ENCODE results near the gene PGBD5. TPM values are rescaled to one million over a fixed set of nuclear protein-coding genes. Genes with fewer than 3 reads are reported as not detected.

Gene PGBD5
- polyA plus RNA-seq, 1 of the 3 experiments (the other 2 are of a cell fraction) = 0.15 TPM

GRCh38 chr1:230322421-230322756 lies 103.7 kb downstream of the PGBD5 start:
- H3K79me2 ChIP-seq (ENCODE audit: insufficient read depth) = no peaks in the 10 kb centered on the region
- ChIA-PET CTCF (no interaction called here), POLR2A (no interaction called here)
- H3K4me1 ChIP-seq (ENCODE audit: control insufficient read depth in 1 of 2, insufficient read depth in 2 of 2, low read depth in 1 of 2, low read length in 1 of 2) = peaks cover 0 to 9% of the 10 kb centered on the region in 2 experiments; a peak in 1 of 4 replicates
- TF ChIP-seq TEAD4 (IDR thresholded peaks at IDR 0.05; ENCODE audit: borderline replicate concordance, insufficient read depth) (no peak), NRF1 (IDR thresholded peaks at IDR 0.05; ENCODE audit: low read depth, low read length) (no peak), GABPA (IDR thresholded peaks at IDR 0.05; ENCODE audit: low read depth) (no peak), SIN3A (IDR thresholded peaks at IDR 0.05; ENCODE audit: borderline replicate concordance, low read depth, low read length) (no peak), USF2 (IDR thresholded peaks at IDR 0.05; ENCODE audit: borderline replicate concordance, low read depth, low read length) (no peak)
- H3K4me3 ChIP-seq (ENCODE audit: low read depth in 2 of 2, low read length in 1 of 2) = no peak overlapping the region
- no peak overlapping the region for H3K27ac ChIP-seq (ENCODE audit: low read depth in 2 of 2, low read length in 1 of 2)
- no peak overlapping the region for H2AFZ ChIP-seq (ENCODE audit: low read depth)
- H3K9me3 ChIP-seq = no peaks in the 10 kb centered on the region
- no peaks in the 10 kb centered on the region for H3K27me3 ChIP-seq (ENCODE audit: insufficient read depth)
- H3K9ac ChIP-seq = no peak overlapping the region
- H3K4me2 ChIP-seq = no peak overlapping the region
- H3F3A ChIP-seq (replicated peaks; ENCODE audit: insufficient read depth) = no peaks in the 10 kb centered on the region
- no peak for DNase-seq
- WGBS (ENCODE audit: low lambda C conversion rate) = 66% methylated on average over 13 of the region's 15 CpGs
- H3K9me2 ChIP-seq = no peaks in the 10 kb centered on the region
- no peaks in the 10 kb centered on the region for H4K20me1 ChIP-seq (ENCODE audit: insufficient read depth)
- H3K36me3 ChIP-seq (replicated peaks in 1 of 2; ENCODE audit: control insufficient read depth in 1 of 2, insufficient read depth in 2 of 2, low read length in 1 of 2) = no peaks in the 10 kb centered on the region

DNA sequence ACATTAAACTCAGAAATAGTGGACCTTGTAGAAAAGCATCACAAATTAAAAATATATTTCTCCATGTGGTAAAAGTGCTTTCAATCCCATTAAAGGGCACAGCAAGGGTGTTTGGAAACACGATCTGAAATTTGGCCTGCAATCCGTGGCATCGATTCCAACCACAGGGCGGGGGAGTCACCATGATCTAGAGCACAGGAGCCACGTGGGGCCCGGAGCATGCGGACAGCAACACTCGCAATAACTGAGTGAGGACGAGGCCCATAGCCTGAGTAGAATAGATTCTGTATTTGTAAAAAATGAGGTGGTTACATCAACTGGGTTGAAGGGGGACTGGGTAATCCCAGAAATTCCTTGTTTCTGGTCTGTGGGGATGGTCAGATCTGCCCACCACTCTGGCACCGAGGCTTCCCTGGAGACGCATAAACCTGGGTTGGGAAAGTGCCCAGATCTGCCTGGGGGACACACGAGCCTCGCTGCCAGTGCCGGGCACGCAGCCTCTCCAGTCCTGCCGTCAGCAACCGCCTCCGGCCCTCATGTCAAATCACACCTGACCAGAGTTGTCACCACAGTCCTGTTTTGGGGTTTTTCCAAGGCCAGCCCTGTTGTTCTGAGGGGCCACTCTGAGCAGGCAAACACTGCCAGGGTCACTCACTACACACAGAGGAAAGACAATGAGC lies 104.3 kb downstream of the PGBD5 start:
- no peaks in the 10 kb centered on the region for H3K36me3 ChIP-seq (replicated peaks in 1 of 2; ENCODE audit: control insufficient read depth in 1 of 2, insufficient read depth in 2 of 2, low read length in 1 of 2)
- H3K4me1 ChIP-seq (ENCODE audit: control insufficient read depth in 1 of 2, insufficient read depth in 2 of 2, low read depth in 1 of 2, low read length in 1 of 2) = peaks cover 0 to 9% of the 10 kb centered on the region in 2 experiments; a peak in 1 of 4 replicates
- H3K9me2 ChIP-seq = no peaks in the 10 kb centered on the region
- POLR2A ChIA-PET = no interaction called here
- no peak overlapping the region for H3K4me2 ChIP-seq
- H3K9ac ChIP-seq = no peak overlapping the region
- no peaks in the 10 kb centered on the region for H3K79me2 ChIP-seq (ENCODE audit: insufficient read depth)
- H3K9me3 ChIP-seq = no peaks in the 10 kb centered on the region
- H3K27me3 ChIP-seq (ENCODE audit: insufficient read depth) = no peaks in the 10 kb centered on the region
- 59% methylated on average over 18 of the region's 18 CpGs for WGBS (ENCODE audit: low lambda C conversion rate)
- CTCF ChIA-PET = no interaction called here
- no peak overlapping the region for H3K27ac ChIP-seq (ENCODE audit: low read depth in 2 of 2, low read length in 1 of 2)
- TF ChIP-seq NRF1 (IDR thresholded peaks at IDR 0.05; ENCODE audit: low read depth, low read length) (no peak), USF2 (IDR thresholded peaks at IDR 0.05; ENCODE audit: borderline replicate concordance, low read depth, low read length) (no peak), GATA2 (CRISPR knock-in tag; IDR thresholded peaks at IDR 0.05) (no peak)
- H3F3A ChIP-seq (replicated peaks; ENCODE audit: insufficient read depth) = no peaks in the 10 kb centered on the region
- no peak for DNase-seq
- no peak overlapping the region for H3K4me3 ChIP-seq (ENCODE audit: low read depth in 2 of 2, low read length in 1 of 2)
- H4K20me1 ChIP-seq (ENCODE audit: insufficient read depth) = no peaks in the 10 kb centered on the region
- no peak overlapping the region for H2AFZ ChIP-seq (ENCODE audit: low read depth)

DNA sequence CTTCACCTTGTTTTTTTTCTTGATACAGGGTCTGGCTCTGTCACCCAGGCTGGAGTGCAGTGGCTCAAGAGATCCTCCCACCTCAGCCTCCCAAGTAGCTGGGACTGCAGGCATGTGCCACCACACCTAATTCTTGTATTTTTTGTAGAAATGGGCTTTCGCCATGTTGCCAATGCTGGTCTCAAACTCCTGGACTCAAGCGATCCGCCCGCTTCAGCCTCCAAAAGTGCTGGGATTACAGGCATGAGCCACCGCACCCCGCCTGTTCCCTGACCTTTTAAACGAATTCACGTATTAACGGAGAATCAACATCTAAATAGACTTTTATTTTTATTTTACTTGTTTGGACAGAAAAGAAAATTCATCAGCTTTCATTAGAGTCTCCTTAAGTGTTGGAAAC lies 104.8 kb downstream of the PGBD5 start:
- Histone ChIP-seq H3K4me1 (ENCODE audit: control insufficient read depth in 1 of 2, insufficient read depth in 2 of 2, low read depth in 1 of 2, low read length in 1 of 2) (peaks cover 0 to 9% of the 10 kb centered on the region in 2 experiments; a peak in 1 of 4 replicates), H3K9me2 (no peaks in the 10 kb centered on the region), H3K79me2 (ENCODE audit: insufficient read depth) (no peaks in the 10 kb centered on the region), H2AFZ (ENCODE audit: low read depth) (no peak overlapping the region), H3K36me3 (replicated peaks in 1 of 2; ENCODE audit: control insufficient read depth in 1 of 2, insufficient read depth in 2 of 2, low read length in 1 of 2) (no peaks in the 10 kb centered on the region), H3K9ac (no peak overlapping the region), H3K9me3 (no peaks in the 10 kb centered on the region), H3K27ac (ENCODE audit: low read depth in 2 of 2, low read length in 1 of 2) (no peak overlapping the region), H4K20me1 (ENCODE audit: insufficient read depth) (no peaks in the 10 kb centered on the region), H3K4me3 (ENCODE audit: low read depth in 2 of 2, low read length in 1 of 2) (no peak overlapping the region), H3F3A (replicated peaks; ENCODE audit: insufficient read depth) (no peaks in the 10 kb centered on the region), H3K27me3 (ENCODE audit: insufficient read depth) (no peaks in the 10 kb centered on the region), H3K4me2 (no peak overlapping the region)
- POLR2A ChIA-PET = no interaction called here
- DNase-seq = no peak
- 87% methylated on average over 9 of the region's 9 CpGs for WGBS (ENCODE audit: low lambda C conversion rate)
- CTCF ChIA-PET = no interaction called here
- TF ChIP-seq, protein P1, sequence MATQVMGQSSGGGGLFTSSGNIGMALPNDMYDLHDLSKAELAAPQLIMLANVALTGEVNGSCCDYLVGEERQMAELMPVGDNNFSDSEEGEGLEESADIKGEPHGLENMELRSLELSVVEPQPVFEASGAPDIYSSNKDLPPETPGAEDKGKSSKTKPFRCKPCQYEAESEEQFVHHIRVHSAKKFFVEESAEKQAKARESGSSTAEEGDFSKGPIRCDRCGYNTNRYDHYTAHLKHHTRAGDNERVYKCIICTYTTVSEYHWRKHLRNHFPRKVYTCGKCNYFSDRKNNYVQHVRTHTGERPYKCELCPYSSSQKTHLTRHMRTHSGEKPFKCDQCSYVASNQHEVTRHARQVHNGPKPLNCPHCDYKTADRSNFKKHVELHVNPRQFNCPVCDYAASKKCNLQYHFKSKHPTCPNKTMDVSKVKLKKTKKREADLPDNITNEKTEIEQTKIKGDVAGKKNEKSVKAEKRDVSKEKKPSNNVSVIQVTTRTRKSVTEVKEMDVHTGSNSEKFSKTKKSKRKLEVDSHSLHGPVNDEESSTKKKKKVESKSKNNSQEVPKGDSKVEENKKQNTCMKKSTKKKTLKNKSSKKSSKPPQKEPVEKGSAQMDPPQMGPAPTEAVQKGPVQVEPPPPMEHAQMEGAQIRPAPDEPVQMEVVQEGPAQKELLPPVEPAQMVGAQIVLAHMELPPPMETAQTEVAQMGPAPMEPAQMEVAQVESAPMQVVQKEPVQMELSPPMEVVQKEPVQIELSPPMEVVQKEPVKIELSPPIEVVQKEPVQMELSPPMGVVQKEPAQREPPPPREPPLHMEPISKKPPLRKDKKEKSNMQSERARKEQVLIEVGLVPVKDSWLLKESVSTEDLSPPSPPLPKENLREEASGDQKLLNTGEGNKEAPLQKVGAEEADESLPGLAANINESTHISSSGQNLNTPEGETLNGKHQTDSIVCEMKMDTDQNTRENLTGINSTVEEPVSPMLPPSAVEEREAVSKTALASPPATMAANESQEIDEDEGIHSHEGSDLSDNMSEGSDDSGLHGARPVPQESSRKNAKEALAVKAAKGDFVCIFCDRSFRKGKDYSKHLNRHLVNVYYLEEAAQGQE (IDR thresholded peaks at IDR 0.05; ENCODE audit: low read depth, low read length) = no peak
- TF ChIP-seq YY1 (IDR thresholded peaks at IDR 0.05; ENCODE audit: low read depth) = no peak
- no peak for TF ChIP-seq NFIC (IDR thresholded peaks at IDR 0.05; ENCODE audit: borderline replicate concordance)
- no peak for TF ChIP-seq EP300 (IDR thresholded peaks at IDR 0.05; ENCODE audit: borderline replicate concordance in 1 of 2, low read depth in 1 of 2, low read length in 1 of 2)
- TF ChIP-seq RAD21 (IDR thresholded peaks at IDR 0.05; ENCODE audit: low read length) = no peak
- TF ChIP-seq CTCF (IDR thresholded peaks at IDR 0.05) = no peak
- no peak for TF ChIP-seq ELF1 (IDR thresholded peaks at IDR 0.05)
- no peak for TF ChIP-seq FOSL2 (IDR thresholded peaks at IDR 0.05; ENCODE audit: borderline replicate concordance, low read depth)
- TF ChIP-seq FOXJ3 (CRISPR knock-in tag; IDR thresholded peaks at IDR 0.05) = no peak

Data from SK-N-SH (cell line).